GM13977 (cell line): ENCODE measurements around the gene SKIDA1.

Experiments used
- DNase-seq: peaks from one replicate; pipeline ENCODE4 v3.0.0; 2012; ENCODE audit warnings: low spot score
- CTCF ChIP-seq: IDR thresholded peaks from 2 replicates; pipeline ENCODE4 v1.5.1; 2012; ENCODE audit warnings: mild to moderate bottlenecking, control low read depth; ENCODE audit not compliant: insufficient read depth; ENCODE audit errors: extremely low read depth, missing control alignments
- in situ Hi-C: fragments of 300-500 bp; cut with MboI; formaldehyde crosslinking; loops from one replicate; pipeline ENCODE4 v1.12.0; 2022; ENCODE audit warnings: low sequenced_read_pairs, low pct_unique_long_range_greater_than_20kb, mixed read lengths, inconsistent platforms; ENCODE audit not compliant: unreplicated experiment

SKIDA1 gene

GRCh38 chr10:21499701-21500577, 25.5 kb downstream of the SKIDA1 start:
- no peak for DNase-seq
- in situ Hi-C loops: loop anchor here (10.0 to 25.0 kb wide), 2 partner anchors 213 to 225 kb away; no protein-coding TSS in a partner anchor
- TF ChIP-seq CTCF: no peak

GRCh38 chr10:21498986-21499385, 26.5 kb downstream of the SKIDA1 start:
- TF ChIP-seq CTCF: no peak
- in situ Hi-C loops: loop anchor here (10.0 to 25.0 kb wide), 2 partner anchors 212 to 226 kb away; no protein-coding TSS in a partner anchor
- DNase-seq: no peak

GRCh38 chr10:21498377-21498776, 27.1 kb downstream of the SKIDA1 start:
- no peak for TF ChIP-seq CTCF
- in situ Hi-C loops: loop anchor here (10.0 to 25.0 kb wide), 2 partner anchors 211 to 226 kb away; no protein-coding TSS in a partner anchor
- DNase-seq: no peak

GRCh38 chr10:21497177-21497807, 28.2 kb downstream of the SKIDA1 start:
- no peak for TF ChIP-seq CTCF
- peak; percentile 58 for DNase-seq
- in situ Hi-C loops: loop anchor here (10.0 to 25.0 kb wide), 2 partner anchors 210 to 228 kb away; no protein-coding TSS in a partner anchor

- peak; percentile 82 for DNase-seq
- peak; percentile 62 for TF ChIP-seq CTCF
- in situ Hi-C loops: loop anchor here (10.0 to 25.0 kb wide), 2 partner anchors 209 to 228 kb away; no protein-coding TSS in a partner anchor
These were observed 28.9 kb downstream of the SKIDA1 start for GRCh38 chr10:21496343-21497176.
